GM18502 (cell line): ENCODE results near the gene CCNB2.
"Not testable (repeated sequence)": the region's sequence is repeated elsewhere in the genome, so short reads cannot be mapped to it uniquely, and the experiment has no call there.

Experiments used
- ATAC-seq: cut with Tn5 transposase; IDR thresholded peaks from one replicate; pipeline ENCODE4 v1.9.1; 2021; ENCODE audit warnings: mild to moderate bottlenecking; ENCODE audit not compliant: unreplicated experiment, poor library complexity

CCNB2 gene

GRCh38 chr15:59131969-59132562 is 27.1 kb downstream of the CCNB2 start:
- ATAC-seq = no peak

- no peak for ATAC-seq
Observed at GRCh38 chr15:59133929-59134427, 29.0 kb downstream of the CCNB2 start.

GRCh38 chr15:59137566-59137965 is 32.6 kb downstream of the CCNB2 start:
- ATAC-seq = no peak

- ATAC-seq = peak; percentile 65
Observed at GRCh38 chr15:59138243-59138642, 33.3 kb downstream of the CCNB2 start.

- no peak for ATAC-seq
Observed at GRCh38 chr15:59140422-59141226, 35.7 kb downstream of the CCNB2 start.

GRCh38 chr15:59143281-59143680 is 38.3 kb downstream of the CCNB2 start:
- ATAC-seq = no peak

- ATAC-seq = not testable (repeated sequence)
Observed at GRCh38 chr15:59144594-59144993, 39.6 kb downstream of the CCNB2 start.

- ATAC-seq = no peak
Observed at GRCh38 chr15:59147666-59148065, 42.7 kb downstream of the CCNB2 start.

GRCh38 chr15:59148153-59148833 is 43.3 kb downstream of the CCNB2 start:
- no peak for ATAC-seq

GRCh38 chr15:59150185-59150584 is 45.2 kb downstream of the CCNB2 start:
- ATAC-seq = no peak

- ATAC-seq = no peak
Observed at GRCh38 chr15:59152694-59153450, 47.9 kb downstream of the CCNB2 start.

- ATAC-seq = no peak
Observed at GRCh38 chr15:59153466-59153865, 48.5 kb downstream of the CCNB2 start.

- no peak for ATAC-seq
Observed at GRCh38 chr15:59154243-59154642, 49.3 kb downstream of the CCNB2 start.

GRCh38 chr15:59155431-59155830 is 50.5 kb downstream of the CCNB2 start:
- ATAC-seq = no peak

GRCh38 chr15:59157396-59157795 is 52.5 kb downstream of the CCNB2 start:
- ATAC-seq = no peak

- ATAC-seq = no peak
Observed at GRCh38 chr15:59157840-59158700, 53.1 kb downstream of the CCNB2 start.

GRCh38 chr15:59158701-59159034 is 53.7 kb downstream of the CCNB2 start:
- ATAC-seq = no peak

GRCh38 chr15:59159210-59159609 is 54.3 kb downstream of the CCNB2 start:
- no peak for ATAC-seq

GRCh38 chr15:59160880-59161593 is 56.1 kb downstream of the CCNB2 start:
- no peak for ATAC-seq
